ENCODE data around the gene AASS. TPM values are rescaled to one million over a fixed set of nuclear protein-coding genes. Genes with fewer than 3 reads are reported as not detected.
"Not testable (repeated sequence)": the region's sequence is repeated elsewhere in the genome, so short reads cannot be mapped to it uniquely, and the experiment has no call there.

AASS gene
- total RNA-seq, 1 experiment from 2014 or later, result 38.8 TPM

DNA sequence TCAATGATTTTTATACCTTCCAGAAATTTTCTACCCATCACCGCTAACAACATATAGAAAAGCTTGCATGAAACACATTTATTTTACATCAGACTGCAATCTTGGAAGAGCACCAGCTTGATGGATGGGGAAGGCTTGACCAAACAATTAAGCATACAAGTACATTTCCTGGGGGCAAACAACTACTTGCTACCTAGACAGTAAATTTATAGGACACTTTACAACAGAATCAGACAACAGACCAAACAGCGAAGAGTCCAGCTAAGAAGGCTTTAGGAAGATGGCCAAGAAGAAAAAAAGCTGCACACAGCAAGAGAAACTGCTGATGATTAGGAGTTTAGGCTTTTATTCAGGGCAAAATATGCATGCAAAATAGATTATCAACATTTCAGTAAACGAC is 8.0 kb downstream of the AASS start:
- H3K4me3 ChIP-seq (ENCODE audit: low read depth, low read length, poor library complexity, severe bottlenecking), result no peak overlapping the region
- CTCF ChIA-PET, result no interaction called here
- BruUV-seq (replicated peaks), result no TSS peak
- no peaks in the 10 kb centered on the region for H3K27me3 ChIP-seq (replicated peaks; ENCODE audit: insufficient read depth, low read depth, low read length, poor library complexity)
- H3K27ac ChIP-seq (ENCODE audit: low read depth, low read length, poor library complexity, severe bottlenecking), result peak overlapping the region; percentile 78
- TF ChIP-seq, protein P1, sequence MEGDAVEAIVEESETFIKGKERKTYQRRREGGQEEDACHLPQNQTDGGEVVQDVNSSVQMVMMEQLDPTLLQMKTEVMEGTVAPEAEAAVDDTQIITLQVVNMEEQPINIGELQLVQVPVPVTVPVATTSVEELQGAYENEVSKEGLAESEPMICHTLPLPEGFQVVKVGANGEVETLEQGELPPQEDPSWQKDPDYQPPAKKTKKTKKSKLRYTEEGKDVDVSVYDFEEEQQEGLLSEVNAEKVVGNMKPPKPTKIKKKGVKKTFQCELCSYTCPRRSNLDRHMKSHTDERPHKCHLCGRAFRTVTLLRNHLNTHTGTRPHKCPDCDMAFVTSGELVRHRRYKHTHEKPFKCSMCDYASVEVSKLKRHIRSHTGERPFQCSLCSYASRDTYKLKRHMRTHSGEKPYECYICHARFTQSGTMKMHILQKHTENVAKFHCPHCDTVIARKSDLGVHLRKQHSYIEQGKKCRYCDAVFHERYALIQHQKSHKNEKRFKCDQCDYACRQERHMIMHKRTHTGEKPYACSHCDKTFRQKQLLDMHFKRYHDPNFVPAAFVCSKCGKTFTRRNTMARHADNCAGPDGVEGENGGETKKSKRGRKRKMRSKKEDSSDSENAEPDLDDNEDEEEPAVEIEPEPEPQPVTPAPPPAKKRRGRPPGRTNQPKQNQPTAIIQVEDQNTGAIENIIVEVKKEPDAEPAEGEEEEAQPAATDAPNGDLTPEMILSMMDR (conservative IDR thresholded peaks at IDR 0.05; ENCODE audit: low read depth, low read length), result no peak
- no peak for TF ChIP-seq EZH2 (IDR thresholded peaks at IDR 0.05; ENCODE audit: borderline replicate concordance, low read depth, low read length, poor library complexity, severe bottlenecking)
- no peaks in the 10 kb centered on the region for H3K9me3 ChIP-seq (ENCODE audit: low read depth, low read length, poor library complexity, severe bottlenecking)
- DNase-seq (ENCODE audit: low spot score), result no peak
- peaks cover 8% of the 10 kb centered on the region for H3K36me3 ChIP-seq (ENCODE audit: insufficient read depth, low read length, poor library complexity, severe bottlenecking)
- H3K4me1 ChIP-seq (ENCODE audit: insufficient read depth, low read length, poor library complexity, severe bottlenecking), result peaks cover 36% of the 10 kb centered on the region
- POLR2A ChIA-PET (ENCODE audit: low non-redundant PET), result no interaction called here
- intact Hi-C loops (cut with micrococcal nuclease; ENCODE audit: unreplicated experiment), result no loop called here

DNA sequence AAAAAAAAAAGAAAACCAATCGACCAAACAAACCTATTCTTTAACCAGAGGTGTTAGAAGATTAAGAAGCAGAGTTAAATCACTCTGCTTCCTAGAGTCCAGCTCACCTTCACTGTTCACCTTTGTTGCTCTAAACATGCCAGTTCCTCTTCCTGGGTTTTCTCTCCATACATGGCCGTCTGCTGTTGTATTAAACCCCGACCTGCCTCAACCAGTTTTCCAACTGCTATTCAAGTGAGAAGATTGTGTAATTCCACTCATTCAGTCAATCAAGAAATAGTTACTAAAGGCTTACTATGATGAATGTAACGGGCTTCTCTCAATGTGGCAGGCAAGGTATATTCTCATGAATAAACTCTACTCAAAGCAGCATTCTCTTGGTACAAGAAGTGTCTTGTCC is 8.8 kb downstream of the AASS start:
- Histone ChIP-seq H3K9me3 (ENCODE audit: low read depth, low read length, poor library complexity, severe bottlenecking) (no peaks in the 10 kb centered on the region), H3K4me3 (ENCODE audit: low read depth, low read length, poor library complexity, severe bottlenecking) (no peak overlapping the region), H3K27me3 (replicated peaks; ENCODE audit: insufficient read depth, low read depth, low read length, poor library complexity) (no peaks in the 10 kb centered on the region), H3K27ac (ENCODE audit: low read depth, low read length, poor library complexity, severe bottlenecking) (no peak overlapping the region), H3K4me1 (ENCODE audit: insufficient read depth, low read length, poor library complexity, severe bottlenecking) (peaks cover 34% of the 10 kb centered on the region), H3K36me3 (ENCODE audit: insufficient read depth, low read length, poor library complexity, severe bottlenecking) (peaks cover 8% of the 10 kb centered on the region)
- POLR2A ChIA-PET (ENCODE audit: low non-redundant PET), result no interaction called here
- DNase-seq (ENCODE audit: low spot score), result no peak
- intact Hi-C loops (cut with micrococcal nuclease; ENCODE audit: unreplicated experiment), result no loop called here
- TF ChIP-seq, protein P1 (conservative IDR thresholded peaks at IDR 0.05; ENCODE audit: low read depth, low read length), result no peak
- no peak for TF ChIP-seq EZH2 (IDR thresholded peaks at IDR 0.05; ENCODE audit: borderline replicate concordance, low read depth, low read length, poor library complexity, severe bottlenecking)
- CTCF ChIA-PET, result no interaction called here
- BruUV-seq (replicated peaks), result no TSS peak

- H3K4me3 ChIP-seq (ENCODE audit: low read depth, low read length, poor library complexity, severe bottlenecking); H3K36me3 ChIP-seq (ENCODE audit: insufficient read depth, low read length, poor library complexity, severe bottlenecking); DNase-seq (ENCODE audit: low spot score); BruUV-seq (replicated peaks); intact Hi-C loops (cut with micrococcal nuclease; ENCODE audit: unreplicated experiment); H3K27me3 ChIP-seq (replicated peaks; ENCODE audit: insufficient read depth, low read depth, low read length, poor library complexity); CTCF ChIA-PET; POLR2A ChIA-PET (ENCODE audit: low non-redundant PET); H3K27ac ChIP-seq (ENCODE audit: low read depth, low read length, poor library complexity, severe bottlenecking); H3K9me3 ChIP-seq (ENCODE audit: low read depth, low read length, poor library complexity, severe bottlenecking): not testable (repeated sequence)
- peaks cover 34% of the 10 kb centered on the region for H3K4me1 ChIP-seq (ENCODE audit: insufficient read depth, low read length, poor library complexity, severe bottlenecking)
Observed at GRCh38 chr7:122134793-122135192, 9.3 kb downstream of the AASS start.

- no TSS peak for BruUV-seq (replicated peaks)
- intact Hi-C loops (cut with micrococcal nuclease; ENCODE audit: unreplicated experiment), result no loop called here
- Histone ChIP-seq H3K9me3 (ENCODE audit: low read depth, low read length, poor library complexity, severe bottlenecking) (no peaks in the 10 kb centered on the region), H3K4me3 (ENCODE audit: low read depth, low read length, poor library complexity, severe bottlenecking) (no peak overlapping the region), H3K4me1 (ENCODE audit: insufficient read depth, low read length, poor library complexity, severe bottlenecking) (peaks cover 28% of the 10 kb centered on the region), H3K27ac (ENCODE audit: low read depth, low read length, poor library complexity, severe bottlenecking) (no peak overlapping the region), H3K36me3 (ENCODE audit: insufficient read depth, low read length, poor library complexity, severe bottlenecking) (peaks cover 8% of the 10 kb centered on the region), H3K27me3 (replicated peaks; ENCODE audit: insufficient read depth, low read depth, low read length, poor library complexity) (no peaks in the 10 kb centered on the region)
- POLR2A ChIA-PET (ENCODE audit: low non-redundant PET), result no interaction called here
- no peak for DNase-seq (ENCODE audit: low spot score)
- CTCF ChIA-PET, result interaction anchor here (0.6 kb wide), 1 partner anchor 299 kb away, joined by 5 read pairs; no protein-coding TSS in a partner anchor
- TF ChIP-seq EZH2 (IDR thresholded peaks at IDR 0.05; ENCODE audit: borderline replicate concordance, low read depth, low read length, poor library complexity, severe bottlenecking), result no peak
- TF ChIP-seq, protein P1 (conservative IDR thresholded peaks at IDR 0.05; ENCODE audit: low read depth, low read length), result no peak
Observed at GRCh38 chr7:122133477-122133876, 10.6 kb downstream of the AASS start.

Data from A673 (cell line).